ENCODE results near the gene YPEL3.

YPEL3 gene

GRCh38 chr16:30114411-30114810, 18.4 kb upstream of the YPEL3 start:
- no peak for TF ChIP-seq CTCF (IDR thresholded peaks at IDR 0.05; ENCODE audit: control extremely low read depth, extremely low read depth, low read depth, missing control alignments)
- ChIA-PET CTCF (interaction anchor here (0.6 to 4.3 kb wide), 3 partner anchors 11 to 69 kb away, joined by 3 to 26 read pairs (median 7); partner anchors contain the start of gene CORO1A), POLR2A (no interaction called here)
- no peak for DNase-seq (ENCODE audit: extremely low spot score)

- POLR2A ChIA-PET = no interaction called here
- no peak for TF ChIP-seq CTCF (IDR thresholded peaks at IDR 0.05; ENCODE audit: control extremely low read depth, extremely low read depth, low read depth, missing control alignments)
- DNase-seq (ENCODE audit: extremely low spot score) = no peak
- CTCF ChIA-PET = interaction anchor here (0.6 to 4.3 kb wide), 6 partner anchors 11 to 72 kb away, joined by 3 to 29 read pairs (median 6); partner anchors contain the start of gene CORO1A
Observed at GRCh38 chr16:30113711-30114333, 17.8 kb upstream of the YPEL3 start.

- ChIA-PET POLR2A (no interaction called here), CTCF (interaction anchor here (1.0 to 4.3 kb wide), 7 partner anchors 8 to 72 kb away, joined by 3 to 29 read pairs (median 9); partner anchors contain the start of gene CORO1A)
- no peak for TF ChIP-seq CTCF (IDR thresholded peaks at IDR 0.05; ENCODE audit: control extremely low read depth, extremely low read depth, low read depth, missing control alignments)
- no peak for DNase-seq (ENCODE audit: extremely low spot score)
Observed at GRCh38 chr16:30113031-30113710, 17.2 kb upstream of the YPEL3 start, which contains the start of gene GDPD3. TSS of gene GDPD3 (minus strand) at chr16:30113537. CDS start at chr16:30113478, 59 bp downstream.

- CTCF ChIA-PET = interaction anchor here (0.6 to 4.3 kb wide), 18 partner anchors 9 to 163 kb away, joined by 3 to 29 read pairs (median 4); no protein-coding TSS in a partner anchor
- TF ChIP-seq CTCF (IDR thresholded peaks at IDR 0.05; ENCODE audit: control extremely low read depth, extremely low read depth, low read depth, missing control alignments) = peak; percentile 80
- peak; percentile 86 for DNase-seq (ENCODE audit: extremely low spot score)
- POLR2A ChIA-PET = no interaction called here
Observed at GRCh38 chr16:30112197-30113030, 16.4 kb upstream of the YPEL3 start.

- ChIA-PET CTCF (interaction anchor here (0.8 to 4.3 kb wide), 3 partner anchors 7 to 19 kb away, joined by 3 to 26 read pairs (median 12); partner anchors contain the start of gene TBX6), POLR2A (no interaction called here)
- no peak for TF ChIP-seq CTCF (IDR thresholded peaks at IDR 0.05; ENCODE audit: control extremely low read depth, extremely low read depth, low read depth, missing control alignments)
- DNase-seq (ENCODE audit: extremely low spot score) = no peak
Observed at GRCh38 chr16:30110661-30111060, 14.6 kb upstream of the YPEL3 start.
